ENCODE measurements around the gene OR1N1.
"Not testable (repeated sequence)": the region's sequence is repeated elsewhere in the genome, so short reads cannot be mapped to it uniquely, and the experiment has no call there.

Gene OR1N1, protein sequence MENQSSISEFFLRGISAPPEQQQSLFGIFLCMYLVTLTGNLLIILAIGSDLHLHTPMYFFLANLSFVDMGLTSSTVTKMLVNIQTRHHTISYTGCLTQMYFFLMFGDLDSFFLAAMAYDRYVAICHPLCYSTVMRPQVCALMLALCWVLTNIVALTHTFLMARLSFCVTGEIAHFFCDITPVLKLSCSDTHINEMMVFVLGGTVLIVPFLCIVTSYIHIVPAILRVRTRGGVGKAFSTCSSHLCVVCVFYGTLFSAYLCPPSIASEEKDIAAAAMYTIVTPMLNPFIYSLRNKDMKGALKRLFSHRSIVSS

DNA sequence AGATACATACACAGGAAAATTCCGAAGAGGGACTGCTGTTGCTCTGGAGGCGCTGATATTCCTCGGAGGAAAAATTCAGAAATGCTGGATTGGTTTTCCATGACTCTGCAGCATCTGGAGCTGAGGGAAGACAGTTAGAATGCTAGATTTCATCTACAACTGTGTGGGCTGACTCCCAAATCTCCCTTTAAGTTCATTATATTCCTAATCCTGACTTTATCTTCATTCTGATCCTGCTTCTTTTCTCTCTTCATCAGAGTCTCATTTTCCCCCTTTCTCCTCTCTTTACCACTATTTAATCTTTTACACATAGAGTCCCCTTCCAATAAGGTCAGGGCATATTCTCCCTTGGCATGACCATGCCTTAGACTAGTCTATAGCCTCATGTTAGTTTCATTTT is at the start of gene OR1N1:
OR1N1 (minus strand) TSS at position 101 of the 400 bp plus-strand sequence; CDS start at position 101, 0 bp downstream.
- DNase-seq (ENCODE audit: low read depth in 2 of 2), result no peak

DNA sequence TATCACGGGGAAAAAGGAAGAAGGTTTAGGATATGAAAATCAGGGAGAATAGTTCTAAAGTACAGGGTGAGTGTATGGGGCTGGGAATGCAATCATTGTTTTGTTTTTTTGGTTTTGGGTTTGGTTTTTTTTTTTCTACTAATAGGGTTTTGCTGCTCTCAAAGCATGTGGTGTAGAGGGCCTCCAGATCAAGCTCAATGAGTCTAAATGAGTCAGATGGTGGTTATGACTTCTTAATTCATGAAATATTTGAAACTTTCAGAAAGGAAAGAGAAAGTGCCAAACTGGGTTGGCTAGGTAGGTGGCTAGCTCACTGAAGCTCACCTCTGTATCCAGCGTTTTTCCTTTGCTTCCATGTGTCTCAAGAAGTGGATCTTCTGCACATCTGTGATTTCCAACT is 45.4 kb upstream of the OR1N1 start:
- no peak for DNase-seq (ENCODE audit: low read depth in 2 of 2)

DNA sequence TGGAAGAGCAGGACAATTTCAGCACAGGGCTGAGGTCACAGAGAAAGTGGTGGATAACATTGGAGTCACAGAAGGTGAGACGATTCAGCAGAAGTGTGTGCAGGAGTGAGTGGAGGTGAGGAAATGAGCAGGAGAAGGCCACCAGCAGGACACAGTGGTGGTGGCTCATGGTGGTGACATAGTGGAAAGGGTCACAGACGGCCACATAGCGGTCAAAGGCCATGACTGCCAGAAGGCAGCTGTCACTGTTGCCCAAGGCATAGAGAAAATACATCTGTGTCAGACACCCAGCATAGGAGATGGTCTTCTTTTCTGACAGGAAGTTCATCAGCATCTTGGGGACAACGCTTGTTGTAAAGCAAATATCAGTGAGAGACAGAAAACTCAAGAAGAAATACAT is 40.8 kb upstream of the OR1N1 start:
- no peak for DNase-seq (ENCODE audit: low read depth in 2 of 2)

DNA sequence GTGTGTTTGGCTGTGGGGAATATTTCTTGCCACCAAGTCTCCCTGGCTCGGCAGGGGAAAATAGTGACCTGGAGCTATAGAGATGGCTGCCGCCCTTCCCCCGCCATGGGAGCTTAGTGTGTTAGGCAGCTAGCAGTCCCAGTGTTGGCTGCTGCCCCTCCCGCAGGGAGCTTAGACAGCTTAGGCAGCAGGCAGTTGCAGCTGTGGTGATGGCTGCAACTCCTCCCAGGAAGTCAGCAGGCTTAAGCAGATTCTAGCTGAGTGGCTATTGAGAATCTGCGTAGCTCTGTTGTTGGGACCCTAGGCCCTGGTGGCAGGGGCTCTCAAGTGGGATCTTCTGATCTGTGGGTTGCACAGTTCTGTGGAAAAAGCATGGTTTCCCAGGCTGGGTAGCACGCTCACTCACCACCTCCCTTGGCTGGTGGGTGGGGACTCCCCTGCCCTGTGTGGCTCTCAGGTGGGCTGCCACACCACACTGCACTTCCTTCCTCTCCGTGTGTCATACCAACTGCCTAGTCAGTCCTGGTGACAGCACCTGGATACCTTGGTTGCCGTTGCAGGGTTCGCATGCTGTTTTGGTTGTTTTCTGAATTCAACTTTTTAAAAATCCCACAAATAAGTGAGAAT is 35.2 kb upstream of the OR1N1 start:
- no peak for DNase-seq (ENCODE audit: low read depth in 2 of 2)

DNA sequence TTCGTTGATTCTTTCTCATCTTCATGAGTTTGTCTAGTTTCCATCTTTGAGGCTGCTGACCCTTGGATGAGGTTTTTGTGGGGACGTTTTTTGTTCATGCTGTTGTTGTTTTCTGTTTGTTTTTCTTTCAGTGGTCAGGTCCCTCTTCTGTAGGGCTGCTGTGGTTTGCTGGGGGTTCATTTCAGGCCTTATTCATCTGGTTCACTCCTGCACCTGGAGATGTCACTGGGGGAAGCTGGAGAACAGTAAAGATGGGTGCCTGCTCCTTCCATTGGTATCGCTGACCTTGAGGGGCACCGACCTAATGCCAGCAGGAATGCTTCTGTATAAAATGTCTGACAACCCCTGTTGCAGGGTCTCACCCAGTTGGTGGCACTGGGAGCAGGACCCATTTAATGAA is 34.4 kb upstream of the OR1N1 start:
- DNase-seq (ENCODE audit: low read depth in 2 of 2), result no peak

- no peak for DNase-seq (ENCODE audit: low read depth in 2 of 2)
These were observed 25.7 kb upstream of the OR1N1 start, which contains the start of gene OR1N2 for GRCh38 chr9:122552812-122553211. TSS of gene OR1N2 (plus strand) at chr9:122553112. CDS start at chr9:122553212, 100 bp downstream.

DNA sequence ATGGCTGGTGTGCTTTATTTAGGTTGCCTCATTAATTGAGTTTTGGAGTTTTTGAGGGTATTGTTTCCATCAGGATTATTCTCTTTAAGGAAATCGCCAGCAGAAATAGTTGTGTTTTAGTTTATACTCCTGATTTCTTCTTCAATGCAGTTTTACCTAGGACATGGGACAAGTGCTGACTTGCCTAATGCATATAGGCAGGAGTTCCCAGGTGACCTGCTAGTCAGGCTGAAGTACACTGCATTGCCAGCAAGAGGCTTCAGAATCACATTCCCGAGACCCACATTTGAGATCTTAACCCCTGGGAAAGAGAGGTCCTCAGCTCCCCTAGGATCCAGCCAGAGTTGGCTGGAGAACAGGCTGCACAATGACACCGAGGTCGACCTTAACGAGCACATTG is 24.3 kb upstream of the OR1N1 start:
- DNase-seq (ENCODE audit: low read depth in 2 of 2), result no peak

- no peak for DNase-seq (ENCODE audit: low read depth in 2 of 2)
These were observed 19.1 kb upstream of the OR1N1 start for GRCh38 chr9:122546196-122546595.

DNA sequence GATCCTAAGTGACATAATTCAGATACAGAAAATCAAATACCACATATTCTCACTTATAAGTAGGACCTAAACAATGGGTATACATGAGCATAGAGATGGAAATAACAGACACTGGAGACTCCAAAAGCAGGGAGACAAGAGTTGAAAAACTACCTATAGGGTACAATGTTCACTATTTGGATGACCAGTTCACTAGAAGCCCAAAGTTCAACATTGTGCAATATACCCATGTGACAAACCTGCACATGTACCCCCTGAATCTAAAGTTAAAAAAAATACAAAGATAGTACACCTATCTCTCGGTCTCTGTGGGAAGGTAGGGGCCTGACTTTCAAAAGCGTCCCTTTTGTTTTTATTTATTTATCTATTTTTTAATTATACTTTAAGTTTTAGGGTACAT is 11.7 kb upstream of the OR1N1 start:
- no peak for DNase-seq (ENCODE audit: low read depth in 2 of 2)

DNA sequence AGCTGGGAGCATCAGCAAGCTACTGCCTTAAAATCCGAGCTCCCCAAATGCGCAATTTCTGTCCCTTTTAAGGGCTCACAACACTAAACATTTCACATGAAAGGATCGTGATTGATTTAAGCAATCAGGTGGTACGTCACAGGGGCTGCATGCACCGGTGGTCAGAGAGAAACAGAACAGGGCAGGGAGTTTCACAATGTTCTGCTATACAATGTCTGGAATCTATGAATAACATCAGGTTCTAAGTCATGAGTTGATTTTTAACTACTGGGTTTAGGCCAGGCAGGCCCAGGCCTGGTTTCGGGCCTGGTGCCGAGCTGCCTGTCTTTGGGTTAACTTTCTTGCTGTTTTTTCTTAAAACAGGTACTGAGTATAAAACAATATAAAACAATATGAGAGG is 10.0 kb upstream of the OR1N1 start:
- DNase-seq (ENCODE audit: low read depth in 2 of 2), result not testable (repeated sequence)

- DNase-seq (ENCODE audit: low read depth in 2 of 2), result no peak
These were observed 9.0 kb upstream of the OR1N1 start for GRCh38 chr9:122536134-122536533.

- DNase-seq (ENCODE audit: low read depth in 2 of 2), result not testable (repeated sequence)
These were observed 4.1 kb upstream of the OR1N1 start for GRCh38 chr9:122531157-122531556.

GRCh38 chr9:122526602-122527001 is 491 bp downstream of the OR1N1 start:
- DNase-seq (ENCODE audit: low read depth in 2 of 2), result no peak

GRCh38 chr9:122519376-122519775 is 7.7 kb downstream of the OR1N1 start:
- DNase-seq (ENCODE audit: low read depth in 2 of 2), result no peak

GRCh38 chr9:122518841-122519240 is 8.3 kb downstream of the OR1N1 start, which contains the start of gene OR1J4:
TSS of gene OR1J4 (plus strand) at chr9:122519141. CDS start at chr9:122519141, 0 bp downstream.
- DNase-seq (ENCODE audit: low read depth in 2 of 2), result no peak

- DNase-seq (ENCODE audit: low read depth in 2 of 2), result no peak
These were observed 8.9 kb downstream of the OR1N1 start for GRCh38 chr9:122518226-122518625.

DNA sequence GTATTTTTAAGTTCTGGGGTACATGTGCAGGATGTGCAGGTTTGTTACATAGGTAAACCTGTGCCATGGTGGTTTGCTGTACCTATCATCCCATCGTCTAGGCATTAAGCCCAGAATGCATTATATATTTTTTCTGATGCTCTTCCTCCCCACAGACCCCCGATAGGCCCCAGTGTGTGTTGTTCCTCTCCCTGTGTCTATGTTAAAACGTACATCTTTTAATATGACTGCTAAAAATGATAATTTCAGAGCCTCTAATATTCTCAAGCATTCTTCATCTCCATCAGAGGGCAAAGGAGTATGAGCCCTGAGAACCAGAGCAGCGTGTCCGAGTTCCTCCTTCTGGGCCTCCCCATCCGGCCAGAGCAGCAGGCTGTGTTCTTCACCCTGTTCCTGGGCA is 16.6 kb downstream of the OR1N1 start, which contains the start of gene OR1J2:
OR1J2 (plus strand) TSS at position 301 of the 400 bp plus-strand sequence; CDS start at position 301, 0 bp downstream.
- no peak for DNase-seq (ENCODE audit: low read depth in 2 of 2)

DNA sequence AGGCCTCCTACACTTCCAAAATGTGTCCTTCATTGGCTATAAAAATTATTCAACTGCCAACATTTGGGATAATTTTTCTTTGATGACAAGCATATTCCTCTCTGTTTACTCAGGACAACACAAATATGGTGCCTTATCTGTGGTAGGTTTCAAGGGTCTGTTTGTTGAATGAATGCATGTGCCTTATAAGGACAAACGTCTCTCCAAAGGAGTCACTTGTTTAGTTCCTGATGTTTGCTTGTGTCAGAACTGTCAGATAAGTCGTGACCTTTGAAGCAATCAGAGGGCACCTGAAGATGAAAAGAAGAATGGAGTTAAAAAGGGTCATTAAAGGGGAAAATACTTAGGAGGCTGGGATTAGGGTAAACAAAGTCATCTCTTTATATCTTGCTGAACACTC is 20.1 kb downstream of the OR1N1 start:
- no peak for DNase-seq (ENCODE audit: low read depth in 2 of 2)

DNA sequence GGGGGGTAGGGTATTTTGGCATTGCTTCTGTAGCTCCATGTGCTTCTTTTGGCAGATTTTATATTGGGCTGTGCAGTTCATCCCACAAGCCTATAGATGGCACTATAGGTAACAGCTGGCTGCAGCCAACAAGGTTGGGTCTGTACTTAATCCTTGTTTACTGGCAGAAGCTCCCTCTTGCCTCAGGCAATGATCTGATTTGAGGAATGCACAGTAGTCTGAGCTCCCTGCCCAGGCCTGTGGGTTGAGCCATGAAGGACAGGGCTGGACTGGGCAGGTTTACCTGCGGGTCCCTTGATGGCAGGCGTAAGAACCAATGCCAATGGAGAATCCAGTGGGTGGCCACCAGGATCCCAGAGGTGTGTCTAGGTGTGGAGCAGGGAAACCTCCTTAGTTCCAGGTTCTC is 28.2 kb downstream of the OR1N1 start:
- DNase-seq (ENCODE audit: low read depth in 2 of 2), result no peak

GRCh38 chr9:122479062-122479461 is 48.0 kb downstream of the OR1N1 start:
- DNase-seq (ENCODE audit: low read depth in 2 of 2), result no peak

- DNase-seq (ENCODE audit: low read depth in 2 of 2), result no peak
These were observed 49.3 kb downstream of the OR1N1 start, which contains the start of gene OR1J1 for GRCh38 chr9:122477826-122478225. TSS of gene OR1J1 (minus strand) at chr9:122477926. CDS start at chr9:122477926, 0 bp downstream.

- DNase-seq (ENCODE audit: low read depth in 2 of 2), result no peak
These were observed 49.7 kb downstream of the OR1N1 start for GRCh38 chr9:122477346-122477745.

Measured in stimulated activated CD4-positive, alpha-beta T cell treated with anti-CD3 and anti-CD28 coated beads, Interleukin-4, amount 100 ng/mL, for 48 hours (primary cell).